Measurements from ENCODE around the gene ABTB1.

- TF ChIP-seq IRF2 (CRISPR knock-in tag; IDR thresholded peaks at IDR 0.05; ENCODE audit: borderline replicate concordance, low read depth) (no peak), E2F1 (CRISPR knock-in tag; IDR thresholded peaks at IDR 0.05) (no peak), SP1 (CRISPR knock-in tag; conservative IDR thresholded peaks at IDR 0.05) (no peak; the same call in 1 of the 2 replicates), CTCF (IDR thresholded peaks at IDR 0.05) (no peak), RELA (CRISPR knock-in tag; IDR thresholded peaks at IDR 0.05; ENCODE audit: borderline replicate concordance) (no peak), ZNF263 (CRISPR knock-in tag; IDR thresholded peaks at IDR 0.05; ENCODE audit: low read depth) (no peak), ZNF121 (CRISPR knock-in tag; IDR thresholded peaks at IDR 0.05) (no peak), ESRRA (CRISPR knock-in tag; IDR thresholded peaks at IDR 0.05; ENCODE audit: borderline replicate concordance) (no peak), ZNF416 (CRISPR knock-in tag; IDR thresholded peaks at IDR 0.05) (no peak)
Observed at GRCh38 chr3:127671523-127672428, 976 bp upstream of the ABTB1 start.
